AG10803 (cell line): ENCODE results near the gene SLC5A6.

Experiments used
- DNase-seq: peaks from one replicate; pipeline ENCODE4 v3.0.0; 2010; ENCODE audit warnings: low read depth
- H3K4me3 ChIP-seq: 2 replicates; pipeline ENCODE4 v1.5.1; 2011; ENCODE audit warnings: mild to moderate bottlenecking, low read length, control low read depth
- CTCF ChIP-seq: conservative IDR thresholded peaks from 2 replicates; pipeline ENCODE4 v1.5.1; 2011; ENCODE audit warnings: mild to moderate bottlenecking, low read length, control low read depth, inconsistent platforms

SLC5A6 gene

GRCh38 chr2:27236626-27237025 is 24.6 kb upstream of the SLC5A6 start:
- no peak overlapping the region for H3K4me3 ChIP-seq
- no peak for DNase-seq
- TF ChIP-seq CTCF: no peak

- TF ChIP-seq CTCF: no peak
- no peak for DNase-seq
- H3K4me3 ChIP-seq: no peak overlapping the region
Measured at GRCh38 chr2:27236136-27236535, 24.1 kb upstream of the SLC5A6 start.

DNA sequence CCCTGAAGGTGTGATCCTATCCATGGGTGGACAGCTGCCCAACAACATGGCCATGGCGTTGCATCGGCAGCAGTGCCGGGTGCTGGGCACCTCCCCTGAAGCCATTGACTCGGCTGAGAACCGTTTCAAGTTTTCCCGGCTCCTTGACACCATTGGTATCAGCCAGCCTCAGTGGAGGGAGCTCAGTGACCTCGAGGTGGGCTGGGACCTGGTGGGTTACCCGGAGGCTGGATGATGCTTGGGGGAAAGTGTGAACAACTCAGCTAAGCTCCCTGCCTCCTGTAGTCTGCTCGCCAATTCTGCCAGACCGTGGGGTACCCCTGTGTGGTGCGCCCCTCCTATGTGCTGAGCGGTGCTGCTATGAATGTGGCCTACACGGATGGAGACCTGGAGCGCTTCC is 21.3 kb upstream of the SLC5A6 start:
- no peak for DNase-seq
- no peak for TF ChIP-seq CTCF
- H3K4me3 ChIP-seq: no peak overlapping the region

DNA sequence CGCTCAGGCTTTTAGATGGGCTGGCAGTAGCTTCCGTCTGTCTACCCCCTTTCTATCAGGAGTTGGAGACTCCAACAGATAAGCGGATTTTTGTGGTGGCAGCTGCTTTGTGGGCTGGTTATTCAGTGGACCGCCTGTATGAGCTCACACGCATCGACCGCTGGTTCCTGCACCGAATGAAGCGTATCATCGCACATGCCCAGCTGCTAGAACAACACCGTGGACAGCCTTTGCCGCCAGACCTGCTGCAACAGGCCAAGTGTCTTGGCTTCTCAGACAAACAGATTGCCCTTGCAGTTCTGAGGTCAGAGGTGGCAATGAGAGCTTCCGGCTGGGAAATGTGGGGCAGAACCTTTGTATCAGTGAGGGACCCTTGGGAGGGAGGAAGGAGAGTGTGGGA is 19.9 kb upstream of the SLC5A6 start:
- no peak for DNase-seq
- no peak for TF ChIP-seq CTCF

DNA sequence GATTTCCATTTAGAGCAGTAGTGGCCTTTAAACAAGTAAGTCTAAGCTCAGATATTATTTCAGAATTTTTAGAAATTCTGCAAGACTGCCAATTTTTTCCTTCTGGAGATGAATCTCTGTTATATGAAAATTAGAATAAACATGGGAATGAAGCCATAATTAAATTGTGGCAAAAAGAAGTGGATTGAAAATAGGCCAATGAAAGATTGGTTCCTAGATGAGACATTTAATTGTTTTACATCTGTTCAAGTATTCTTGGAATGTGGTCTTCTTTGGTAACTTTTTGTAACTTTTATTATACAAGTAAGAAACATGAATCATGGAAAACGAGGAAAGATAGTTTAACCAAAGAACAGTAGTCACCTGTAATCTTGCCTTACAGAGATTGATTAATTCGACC is 15.4 kb upstream of the SLC5A6 start:
- H3K4me3 ChIP-seq: no peak overlapping the region
- no peak for TF ChIP-seq CTCF
- DNase-seq: no peak

More for the DNA sequence above, 19.9 kb upstream of the SLC5A6 start:
- no peak overlapping the region for H3K4me3 ChIP-seq

- H3K4me3 ChIP-seq: no peak overlapping the region
- no peak for TF ChIP-seq CTCF
- DNase-seq: no peak
Measured at GRCh38 chr2:27225526-27225925, 13.5 kb upstream of the SLC5A6 start.

DNA sequence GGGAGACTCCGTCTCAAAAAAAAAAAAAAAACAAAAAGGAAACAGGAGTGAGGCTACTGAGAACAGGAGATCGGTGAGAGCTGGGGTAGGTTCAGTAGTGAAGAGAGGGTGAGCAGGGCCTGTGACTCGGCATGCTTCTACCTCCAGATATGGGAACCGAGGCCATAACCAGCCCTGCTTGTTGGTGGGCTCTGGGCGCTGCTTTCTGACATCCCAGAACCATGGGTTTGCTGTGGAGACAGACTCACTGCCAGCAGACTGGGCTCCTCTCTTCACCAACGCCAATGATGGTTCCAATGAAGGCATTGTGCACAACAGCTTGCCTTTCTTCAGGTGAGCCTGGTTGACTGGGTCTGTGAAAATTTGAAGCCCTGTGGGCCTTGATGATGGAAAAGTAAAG is 11.3 kb upstream of the SLC5A6 start:
- H3K4me3 ChIP-seq: no peak overlapping the region
- no peak for TF ChIP-seq CTCF
- no peak for DNase-seq
